GM12872 (cell line): ENCODE results near the gene ERICH3.

ENCODE experiments used
- TF ChIP-seq, protein P1 (sequence below): IDR thresholded peaks from 3 replicates; pipeline ENCODE4 v1.5.1; 2011; ENCODE audit warnings: low read depth, mild to moderate bottlenecking, low read length, moderate library complexity; ENCODE audit not compliant: insufficient read depth

The ERICH3 gene

DNA sequence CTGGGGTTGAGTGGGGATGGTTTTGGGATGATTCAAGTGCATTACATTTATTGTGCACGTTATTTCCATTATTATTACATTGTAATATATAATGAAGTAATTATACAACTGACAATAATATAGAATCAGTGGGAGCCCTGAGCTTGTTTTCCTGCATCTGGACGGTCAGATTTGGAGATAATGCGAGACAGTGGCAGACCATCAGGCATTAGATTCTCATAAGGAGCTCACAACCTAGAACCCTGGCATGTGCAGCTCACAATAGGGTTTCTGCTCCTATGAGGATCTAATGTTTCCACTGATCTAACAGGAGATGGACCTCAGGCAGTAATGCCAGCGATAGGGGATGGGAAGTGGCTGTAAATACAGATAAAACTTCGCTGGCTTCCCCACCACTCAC, 83.3 kb downstream of the ERICH3 start:
- TF ChIP-seq, protein P1, sequence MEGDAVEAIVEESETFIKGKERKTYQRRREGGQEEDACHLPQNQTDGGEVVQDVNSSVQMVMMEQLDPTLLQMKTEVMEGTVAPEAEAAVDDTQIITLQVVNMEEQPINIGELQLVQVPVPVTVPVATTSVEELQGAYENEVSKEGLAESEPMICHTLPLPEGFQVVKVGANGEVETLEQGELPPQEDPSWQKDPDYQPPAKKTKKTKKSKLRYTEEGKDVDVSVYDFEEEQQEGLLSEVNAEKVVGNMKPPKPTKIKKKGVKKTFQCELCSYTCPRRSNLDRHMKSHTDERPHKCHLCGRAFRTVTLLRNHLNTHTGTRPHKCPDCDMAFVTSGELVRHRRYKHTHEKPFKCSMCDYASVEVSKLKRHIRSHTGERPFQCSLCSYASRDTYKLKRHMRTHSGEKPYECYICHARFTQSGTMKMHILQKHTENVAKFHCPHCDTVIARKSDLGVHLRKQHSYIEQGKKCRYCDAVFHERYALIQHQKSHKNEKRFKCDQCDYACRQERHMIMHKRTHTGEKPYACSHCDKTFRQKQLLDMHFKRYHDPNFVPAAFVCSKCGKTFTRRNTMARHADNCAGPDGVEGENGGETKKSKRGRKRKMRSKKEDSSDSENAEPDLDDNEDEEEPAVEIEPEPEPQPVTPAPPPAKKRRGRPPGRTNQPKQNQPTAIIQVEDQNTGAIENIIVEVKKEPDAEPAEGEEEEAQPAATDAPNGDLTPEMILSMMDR, result no peak

DNA sequence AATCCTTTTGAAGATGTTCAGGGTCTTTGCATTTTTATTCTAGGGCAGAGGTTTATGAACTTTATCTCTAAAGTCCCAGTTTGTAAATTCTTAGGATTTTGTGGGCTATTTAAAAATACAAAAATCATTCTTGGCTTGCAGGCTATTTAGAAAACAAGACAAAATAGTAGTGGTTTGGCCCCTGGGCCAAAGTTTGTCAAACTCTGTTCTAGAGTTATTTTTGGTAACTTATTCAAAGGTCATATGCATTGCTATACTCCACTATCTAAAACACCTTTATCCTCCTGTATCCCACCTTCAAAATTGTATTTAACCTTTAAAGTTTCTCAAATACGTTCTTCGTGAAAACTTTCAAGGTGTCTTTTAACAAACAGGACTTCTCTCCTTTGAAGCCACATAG, 85.7 kb downstream of the ERICH3 start:
- TF ChIP-seq, protein P1, result no peak

DNA sequence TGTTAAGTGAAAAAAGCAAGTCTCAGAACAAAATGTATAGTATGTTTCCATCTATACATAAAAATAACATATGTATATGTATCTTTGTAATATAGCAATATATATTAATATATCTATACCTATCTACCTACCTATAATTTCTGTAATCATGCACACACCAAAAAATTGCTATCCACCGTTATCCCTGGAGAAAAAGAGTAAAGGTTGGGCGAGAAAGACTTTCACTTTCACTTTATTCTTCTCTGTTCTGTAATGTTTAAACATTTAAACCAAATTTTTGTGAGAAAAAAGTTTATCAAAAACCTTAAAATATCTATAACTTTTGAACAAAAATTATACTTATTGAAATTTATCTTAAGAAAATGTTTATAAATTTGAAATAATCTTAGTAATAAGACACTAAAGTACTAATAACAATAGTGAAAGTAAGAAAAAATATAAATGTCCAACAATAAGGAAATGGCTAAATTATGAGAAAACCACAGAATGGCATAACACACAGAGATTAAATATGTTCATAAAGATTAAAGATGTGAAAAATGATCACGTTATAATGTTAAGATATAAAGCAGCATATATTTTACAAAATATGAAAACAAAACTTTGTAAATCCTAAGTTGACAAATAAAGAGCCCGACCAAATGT, 87.2 kb downstream of the ERICH3 start:
- TF ChIP-seq, protein P1, result no peak

DNA sequence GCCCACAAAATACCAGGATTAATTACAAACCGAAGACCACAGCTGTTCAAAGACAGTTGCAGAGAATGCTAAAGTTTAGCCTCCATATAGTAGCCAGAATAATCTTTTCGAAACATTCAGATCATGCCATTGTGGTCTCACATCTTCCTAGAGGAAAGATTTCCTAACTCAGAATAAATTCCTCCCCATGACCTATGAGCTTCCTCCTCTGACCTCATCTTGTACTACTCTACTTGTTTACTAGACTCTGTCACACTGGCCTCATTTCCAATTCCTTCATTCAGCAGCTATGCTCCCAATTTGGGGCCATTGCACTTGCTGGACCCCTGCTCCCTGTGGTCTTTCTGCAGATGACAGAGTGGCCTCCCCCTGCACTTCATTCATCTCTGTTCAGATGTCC, 89.4 kb downstream of the ERICH3 start:
- TF ChIP-seq, protein P1, result no peak

DNA sequence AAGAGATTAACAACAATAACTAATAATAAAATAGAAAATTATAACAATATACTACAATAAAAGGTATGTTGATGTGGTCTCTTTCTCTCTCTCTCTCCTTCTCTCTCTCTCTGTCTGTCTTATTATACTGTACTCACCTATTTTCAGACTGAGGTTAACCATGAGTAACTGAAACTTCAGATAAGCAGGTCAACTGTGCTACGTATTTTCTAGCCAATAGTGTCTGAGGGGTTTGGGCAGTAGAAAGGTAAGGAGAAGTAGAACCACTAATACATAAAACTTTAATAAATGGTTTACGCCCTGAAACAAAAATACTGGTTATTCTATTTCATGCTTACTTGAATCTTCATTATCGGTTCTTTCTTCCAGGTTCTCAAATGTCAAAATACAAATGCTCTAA, 90.2 kb downstream of the ERICH3 start:
- TF ChIP-seq, protein P1, result no peak

DNA sequence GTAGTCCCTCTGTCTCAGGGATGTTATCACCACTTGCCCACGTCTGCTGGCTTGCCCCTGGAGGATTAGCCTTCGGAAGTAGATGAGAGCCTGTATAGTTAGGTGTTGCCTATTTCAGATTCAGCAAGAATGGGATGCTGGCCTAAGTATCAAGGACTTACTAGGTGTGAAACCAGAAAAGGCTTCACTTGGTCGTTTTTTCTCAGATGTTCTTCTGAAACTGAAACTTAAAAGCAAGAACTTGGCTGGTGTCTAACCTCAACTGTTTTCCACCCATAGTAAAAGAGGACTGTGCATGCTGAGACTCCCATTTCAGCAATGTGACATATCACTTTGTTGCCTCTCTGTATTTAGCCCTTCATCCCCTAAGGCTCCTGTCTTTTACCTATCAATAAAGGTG, 94.2 kb downstream of the ERICH3 start:
- TF ChIP-seq, protein P1, result no peak

DNA sequence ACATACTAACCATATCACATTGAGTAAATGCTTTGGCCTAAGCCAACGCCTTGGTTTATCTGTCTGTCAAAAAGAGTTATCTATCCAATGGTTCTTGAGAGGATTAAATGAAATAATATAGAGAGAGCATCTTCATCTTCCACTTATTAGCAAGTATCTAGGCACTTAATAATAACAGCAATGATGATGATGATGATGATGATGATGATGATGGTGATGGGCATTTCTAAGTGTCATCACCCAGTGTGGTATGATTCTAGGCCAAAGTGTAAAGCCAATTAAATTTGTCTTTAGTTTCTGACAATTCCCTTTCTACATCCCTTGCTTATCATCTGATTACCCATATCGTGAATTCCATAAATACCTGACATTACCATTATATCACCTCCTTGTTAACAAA, 95.5 kb downstream of the ERICH3 start:
- TF ChIP-seq, protein P1, result no peak

DNA sequence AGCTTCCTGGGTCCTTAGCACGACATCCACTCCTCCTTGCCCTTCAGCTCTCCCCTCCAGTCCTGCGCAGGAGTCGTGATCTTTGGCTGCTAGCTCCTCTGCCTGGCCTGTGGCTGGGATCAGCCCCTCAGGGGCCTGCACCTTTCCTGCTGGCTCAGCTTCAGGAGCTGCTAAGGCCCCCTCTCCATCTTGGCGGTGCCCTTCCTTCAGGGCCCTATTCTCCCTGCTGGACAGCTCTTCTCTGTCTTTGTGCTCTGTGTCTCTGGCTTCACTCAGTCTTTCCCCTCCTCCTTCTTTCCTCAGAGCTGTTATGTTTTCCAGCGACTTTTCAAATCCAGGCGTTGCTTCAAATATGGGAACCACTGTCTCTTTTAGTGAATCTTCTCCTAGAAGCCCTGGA, 101.7 kb downstream of the ERICH3 start:
- TF ChIP-seq, protein P1, result no peak
